SU-DHL-6 (cell line): ENCODE measurements around the gene CHIA.

Experiments used
- H2AFZ ChIP-seq: fragments of 200-600 bp; sonication (generic); 2 replicates; pipeline ENCODE4 v1.6.1; 2014; ENCODE audit warnings: low read depth, mild to moderate bottlenecking, moderate library complexity, mixed read lengths, antibody characterized with exemption, low read length; ENCODE audit not compliant: severe bottlenecking
- H3F3A ChIP-seq: fragments of 200-600 bp; shearing (Covaris generic); 2 replicates; pipeline ENCODE4 v1.6.0; 2016; ENCODE audit warnings: antibody characterized with exemption, mild to moderate bottlenecking; ENCODE audit not compliant: insufficient read depth
- H3K27ac ChIP-seq: fragments of 200-600 bp; sonication (generic); 2 replicates; pipeline ENCODE4 v1.5.1; 2016; ENCODE audit warnings: low read depth, mild to moderate bottlenecking, low read length, moderate library complexity, mixed read lengths
- H3K27me3 ChIP-seq: fragments of 200-600 bp; sonication (generic), shearing (Covaris generic); 2 replicates; pipeline ENCODE4 v1.6.0; 2014; ENCODE audit warnings: mild to moderate bottlenecking, low read length
- H3K36me3 ChIP-seq: fragments of 200-600 bp; sonication (generic); 2 replicates; pipeline ENCODE4 v1.6.1; 2014; ENCODE audit warnings: mild to moderate bottlenecking, low read length, mixed read lengths
- H3K4me2 ChIP-seq: fragments of 300-600, 200-600 bp; shearing (Covaris generic), sonication (generic); 2 replicates; pipeline ENCODE4 v1.6.0; 2014; ENCODE audit warnings: low read length, low read depth, mild to moderate bottlenecking; ENCODE audit not compliant: poor library complexity, severe bottlenecking
- H3K4me3 ChIP-seq: fragments of 200-600 bp; sonication (generic); 2 replicates; pipeline ENCODE4 v1.5.1; 2014; ENCODE audit warnings: antibody characterized with exemption, low read length, mild to moderate bottlenecking, mixed read lengths; ENCODE audit not compliant: insufficient read depth, poor library complexity, severe bottlenecking
- H3K79me2 ChIP-seq: fragments of 200-600 bp; sonication (generic); 2 replicates; pipeline ENCODE4 v1.6.1; 2014; ENCODE audit warnings: mild to moderate bottlenecking, low read length, moderate library complexity; ENCODE audit not compliant: insufficient read depth
- H3K9ac ChIP-seq: fragments of 200-600 bp; sonication (generic); 2 replicates; pipeline ENCODE4 v1.7.0; 2014; ENCODE audit warnings: mild to moderate bottlenecking, low read length
- H3K9me2 ChIP-seq: fragments of 200-600 bp; sonication (generic); replicated peaks from 2 replicates; pipeline ENCODE4 v1.6.1; 2014; ENCODE audit warnings: low read length; ENCODE audit not compliant: insufficient read depth
- H3K9me3 ChIP-seq: fragments of 200-600 bp; sonication (generic); 2 replicates; pipeline ENCODE4 v1.6.1; 2014; ENCODE audit warnings: low read length, mixed read lengths; ENCODE audit not compliant: insufficient read depth
- H4K20me1 ChIP-seq: fragments of 200-600 bp; sonication (generic); 2 replicates; pipeline ENCODE4 v1.6.1; 2014; ENCODE audit warnings: low read depth, mild to moderate bottlenecking, antibody characterized with exemption, low read length, moderate library complexity, mixed read lengths
- CTCF ChIP-seq: fragments of 200-600 bp; sonication (generic); IDR thresholded peaks from one replicate; pipeline ENCODE4 v1.5.1; 2017; ENCODE audit warnings: antibody characterized with exemption, mild to moderate bottlenecking, low read length, moderate library complexity; ENCODE audit not compliant: insufficient read depth, poor library complexity, severe bottlenecking
- EZH2phosphoT487 ChIP-seq: fragments of 200-600 bp; sonication (generic), shearing (Covaris generic); conservative IDR thresholded peaks from 2 replicates; pipeline ENCODE4 v1.6.1; 2018; ENCODE audit warnings: mild to moderate bottlenecking, antibody characterized with exemption, low read length, moderate library complexity, mixed read lengths

The CHIA gene

DNA sequence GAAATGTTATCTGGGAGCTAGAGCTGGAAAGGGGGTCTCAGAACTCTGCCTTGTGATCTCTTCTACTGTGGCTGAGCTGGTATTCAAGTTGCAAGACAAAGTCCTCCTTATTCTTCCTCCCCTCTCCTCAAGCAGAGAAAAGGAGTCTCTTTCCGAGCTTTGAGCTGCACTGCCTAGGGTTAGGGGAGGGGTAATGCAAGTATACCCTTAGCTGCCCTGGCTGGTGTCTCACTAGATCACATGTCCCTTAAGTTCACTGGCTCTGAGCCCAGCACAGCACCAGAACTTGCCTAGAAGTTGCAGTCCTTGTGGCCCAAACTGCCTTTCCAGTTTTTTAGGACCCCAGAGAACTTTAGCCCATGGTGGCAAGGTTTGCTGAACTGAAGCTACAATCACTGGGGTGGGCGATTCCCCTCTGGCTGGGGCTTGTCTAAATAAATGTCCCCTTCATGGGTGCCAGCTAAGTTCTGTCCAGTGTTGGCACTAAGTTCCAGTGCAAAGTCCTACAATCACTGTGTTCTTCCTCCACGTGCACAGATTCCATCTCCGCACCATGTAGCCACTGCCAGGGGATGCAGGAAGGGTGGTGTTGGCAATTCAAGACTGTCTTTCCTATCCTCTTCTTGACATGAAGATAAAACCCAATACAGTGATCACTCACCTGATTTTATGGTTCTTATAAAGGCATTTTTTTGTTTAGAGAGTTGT is 22.7 kb upstream of the CHIA start:
- no peaks in the 10 kb centered on the region for H4K20me1 ChIP-seq
- H2AFZ ChIP-seq = no peak overlapping the region
- H3K4me3 ChIP-seq = no peak overlapping the region
- no peaks in the 10 kb centered on the region for H3K27me3 ChIP-seq
- H3K79me2 ChIP-seq = no peaks in the 10 kb centered on the region
- H3K36me3 ChIP-seq = no peaks in the 10 kb centered on the region
- no peak overlapping the region for H3K9ac ChIP-seq
- H3F3A ChIP-seq = no peaks in the 10 kb centered on the region
- no peak for TF ChIP-seq CTCF
- no peak for TF ChIP-seq EZH2phosphoT487
- no peaks in the 10 kb centered on the region for H3K9me2 ChIP-seq
- no peak overlapping the region for H3K4me2 ChIP-seq
- no peaks in the 10 kb centered on the region for H3K9me3 ChIP-seq
- no peak overlapping the region for H3K27ac ChIP-seq

DNA sequence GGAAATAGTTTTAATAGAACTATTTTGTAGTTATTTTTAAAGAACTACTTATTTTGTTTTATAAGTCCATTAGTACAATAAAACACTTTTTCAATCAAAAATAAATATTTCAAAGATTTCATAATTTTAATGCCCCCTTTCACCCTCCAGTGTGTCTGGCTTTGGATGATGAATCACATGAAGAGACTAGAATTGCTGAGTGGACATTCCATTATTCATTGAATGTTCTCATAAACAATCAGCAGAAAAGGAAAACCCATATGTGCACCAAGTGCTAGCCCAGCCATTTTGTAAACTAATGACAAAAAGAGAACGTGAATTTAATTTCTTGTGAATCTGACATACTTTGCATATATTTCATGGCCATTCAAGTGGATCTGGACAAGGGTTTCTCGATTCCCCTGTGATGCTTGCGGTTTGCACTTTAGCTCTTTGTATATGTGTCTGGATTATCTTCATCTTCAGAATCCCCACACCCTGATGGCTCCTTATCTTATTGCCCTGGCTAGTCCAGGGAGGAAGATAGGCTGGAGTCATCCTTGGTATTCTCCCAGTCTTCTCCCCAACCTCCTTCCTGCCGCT is 20.7 kb upstream of the CHIA start:
- H3K27me3 ChIP-seq = no peaks in the 10 kb centered on the region
- TF ChIP-seq EZH2phosphoT487 = no peak
- no peak for TF ChIP-seq CTCF
- no peak overlapping the region for H3K4me2 ChIP-seq
- H3K9ac ChIP-seq = no peak overlapping the region
- H3K27ac ChIP-seq = no peak overlapping the region
- no peaks in the 10 kb centered on the region for H3K36me3 ChIP-seq
- no peaks in the 10 kb centered on the region for H3K9me2 ChIP-seq
- no peaks in the 10 kb centered on the region for H3K79me2 ChIP-seq
- no peaks in the 10 kb centered on the region for H3F3A ChIP-seq
- H4K20me1 ChIP-seq = no peaks in the 10 kb centered on the region
- H3K4me3 ChIP-seq = no peak overlapping the region
- H3K9me3 ChIP-seq = no peaks in the 10 kb centered on the region
- H2AFZ ChIP-seq = no peak overlapping the region

- Histone ChIP-seq H3K79me2 (no peaks in the 10 kb centered on the region), H3K27ac (no peak overlapping the region), H3K9me2 (no peaks in the 10 kb centered on the region), H2AFZ (no peak overlapping the region), H3K27me3 (no peaks in the 10 kb centered on the region), H3F3A (no peaks in the 10 kb centered on the region), H3K4me3 (no peak overlapping the region), H3K36me3 (no peaks in the 10 kb centered on the region), H3K9ac (no peak overlapping the region), H3K4me2 (no peak overlapping the region), H3K9me3 (no peaks in the 10 kb centered on the region), H4K20me1 (no peaks in the 10 kb centered on the region)
- no peak for TF ChIP-seq CTCF
- TF ChIP-seq EZH2phosphoT487 = no peak
These were observed 19.7 kb upstream of the CHIA start for GRCh38 chr1:111270771-111271463.
